Testis (tissue), 2 donors: ENCODE results near the gene CNN1.

Source experiments
- CTCF ChIP-seq, 3 experiments: fragments of 450-650 bp in 2 of 3; fragments of 200-600 bp in 1 of 3; sonication (generic) in 1 of 3; IDR thresholded peaks; one replicate each; pipeline ENCODE4 v1.5.1; 2016 to 2019; ENCODE audit warnings: antibody characterized with exemption in 3 of 3, mild to moderate bottlenecking in 2 of 3, moderate library complexity in 1 of 3
- POLR2A ChIP-seq: fragments of 450-650 bp; IDR thresholded peaks from one replicate; pipeline ENCODE4 v1.6.1; 2017; ENCODE audit warnings: antibody characterized with exemption, mild to moderate bottlenecking, moderate library complexity

- TF ChIP-seq CTCF (IDR thresholded peaks at IDR 0.05) (no peak), POLR2A (no peak)
Observed at GRCh38 chr19:11549386-11549953, 10.8 kb downstream of the CNN1 start.
